GM12865 (cell line): ENCODE results near the gene DRAXIN.
A peak's percentile ranks its signal among the peaks of the same experiment; 100 is the strongest.

ENCODE experiments used
- DNase-seq: peaks from one replicate; pipeline ENCODE4 v3.0.0; 2010; ENCODE audit warnings: low read depth
- H3K4me3 ChIP-seq: 2 replicates; pipeline ENCODE4 v1.5.1; 2011; ENCODE audit warnings: mild to moderate bottlenecking, low read depth, low read length, control low read depth
- CTCF ChIP-seq: IDR thresholded peaks from 2 replicates; pipeline ENCODE4 v1.5.1; 2011; ENCODE audit warnings: low read length, control low read depth, low read depth, inconsistent platforms; ENCODE audit not compliant: insufficient read depth; ENCODE audit errors: missing control alignments

The DRAXIN gene

GRCh38 chr1:11740258-11741192 lies 49.0 kb downstream of the DRAXIN start:
- DNase-seq = peak; percentile 55
- no peak overlapping the region for H3K4me3 ChIP-seq
- no peak for TF ChIP-seq CTCF

GRCh38 chr1:11741482-11741881 lies 50.0 kb downstream of the DRAXIN start:
- H3K4me3 ChIP-seq = no peak overlapping the region
- no peak for DNase-seq
- TF ChIP-seq CTCF = no peak

GRCh38 chr1:11741919-11742558 lies 50.5 kb downstream of the DRAXIN start:
- no peak for DNase-seq
- H3K4me3 ChIP-seq = no peak overlapping the region
- no peak for TF ChIP-seq CTCF

- no peak for DNase-seq
- TF ChIP-seq CTCF = no peak
- H3K4me3 ChIP-seq = no peak overlapping the region
These were observed 52.8 kb downstream of the DRAXIN start for GRCh38 chr1:11744287-11744686.

GRCh38 chr1:11746092-11746491 lies 54.6 kb downstream of the DRAXIN start:
- TF ChIP-seq CTCF = no peak
- H3K4me3 ChIP-seq = no peak overlapping the region
- DNase-seq = no peak

- no peak for TF ChIP-seq CTCF
- H3K4me3 ChIP-seq = no peak overlapping the region
- no peak for DNase-seq
These were observed 55.4 kb downstream of the DRAXIN start for GRCh38 chr1:11746795-11747487.
